RWPE1 (cell line): ENCODE data around the gene MEGF11.

ENCODE experiments used
- CTCF ChIA-PET: fragments of 350-600 bp; sonication (Branson Sonifier 250); formaldehyde crosslinking; extraction: SDS; loops from one replicate; lab custom pipeline; 2021; lab: Yijun Ruan, JAX
- POLR2A ChIA-PET: fragments of 400-600 bp; formaldehyde crosslinking; extraction: SDS; loops from one replicate; lab custom pipeline; 2020; ENCODE audit warnings: antibody characterized with exemption; ENCODE audit not compliant: low non-redundant PET; lab: Yijun Ruan, JAX
- DNase-seq: peaks from one replicate; pipeline ENCODE4 v3.0.0; 2012; ENCODE audit warnings: low spot score
- H3K27ac ChIP-seq: fragments of 450-650 bp; 2 replicates; pipeline ENCODE4 v1.5.1; 2017
- TF ChIP-seq, protein P1 (sequence below): fragments of 450-650 bp; conservative IDR thresholded peaks from 2 replicates; pipeline ENCODE4 v1.5.1; 2017; ENCODE audit warnings: low read depth, mild to moderate bottlenecking

MEGF11 gene

DNA sequence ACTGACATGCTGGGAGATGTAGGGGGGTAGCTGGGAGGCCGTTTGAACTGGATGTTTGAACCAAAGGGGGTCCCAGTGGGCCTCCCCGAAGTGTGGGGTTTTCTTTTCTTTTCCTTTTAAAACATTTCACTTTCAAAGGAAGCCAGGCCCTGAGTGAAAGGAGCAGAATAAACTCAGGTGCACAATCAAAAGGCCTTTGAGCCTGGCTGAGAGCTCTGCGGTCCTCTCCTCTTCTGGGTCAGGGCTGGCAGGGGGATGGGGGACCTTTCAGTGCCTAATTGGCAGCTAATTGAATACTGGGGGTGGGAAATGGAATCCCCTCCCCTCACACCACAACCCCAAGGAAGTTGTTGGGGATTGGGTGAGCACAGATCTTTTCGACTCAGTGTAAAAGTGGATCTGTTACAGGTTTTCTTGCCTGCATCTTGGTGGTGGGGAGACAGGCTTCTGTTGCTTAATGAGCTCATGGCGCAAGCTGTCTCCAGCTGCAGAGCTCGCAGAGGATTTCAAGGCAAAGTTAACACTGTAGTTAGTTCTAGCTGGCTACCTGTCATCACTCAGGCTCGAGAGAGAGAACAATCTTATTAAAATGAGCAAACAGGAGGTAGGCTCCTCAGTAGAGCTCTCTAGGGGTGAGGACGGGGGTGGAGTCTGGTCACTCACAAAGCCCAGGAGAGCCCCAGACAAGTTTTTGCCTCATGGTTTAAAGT lies 251.7 kb downstream of the MEGF11 start:
- no peak for DNase-seq
- no peak overlapping the region for H3K27ac ChIP-seq
- POLR2A ChIA-PET: no interaction called here
- CTCF ChIA-PET: interaction anchor here (0.6 kb wide), 1 partner anchor 140 kb away, joined by 3 read pairs; no protein-coding TSS in a partner anchor
- TF ChIP-seq, protein P1, sequence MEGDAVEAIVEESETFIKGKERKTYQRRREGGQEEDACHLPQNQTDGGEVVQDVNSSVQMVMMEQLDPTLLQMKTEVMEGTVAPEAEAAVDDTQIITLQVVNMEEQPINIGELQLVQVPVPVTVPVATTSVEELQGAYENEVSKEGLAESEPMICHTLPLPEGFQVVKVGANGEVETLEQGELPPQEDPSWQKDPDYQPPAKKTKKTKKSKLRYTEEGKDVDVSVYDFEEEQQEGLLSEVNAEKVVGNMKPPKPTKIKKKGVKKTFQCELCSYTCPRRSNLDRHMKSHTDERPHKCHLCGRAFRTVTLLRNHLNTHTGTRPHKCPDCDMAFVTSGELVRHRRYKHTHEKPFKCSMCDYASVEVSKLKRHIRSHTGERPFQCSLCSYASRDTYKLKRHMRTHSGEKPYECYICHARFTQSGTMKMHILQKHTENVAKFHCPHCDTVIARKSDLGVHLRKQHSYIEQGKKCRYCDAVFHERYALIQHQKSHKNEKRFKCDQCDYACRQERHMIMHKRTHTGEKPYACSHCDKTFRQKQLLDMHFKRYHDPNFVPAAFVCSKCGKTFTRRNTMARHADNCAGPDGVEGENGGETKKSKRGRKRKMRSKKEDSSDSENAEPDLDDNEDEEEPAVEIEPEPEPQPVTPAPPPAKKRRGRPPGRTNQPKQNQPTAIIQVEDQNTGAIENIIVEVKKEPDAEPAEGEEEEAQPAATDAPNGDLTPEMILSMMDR: no peak

DNA sequence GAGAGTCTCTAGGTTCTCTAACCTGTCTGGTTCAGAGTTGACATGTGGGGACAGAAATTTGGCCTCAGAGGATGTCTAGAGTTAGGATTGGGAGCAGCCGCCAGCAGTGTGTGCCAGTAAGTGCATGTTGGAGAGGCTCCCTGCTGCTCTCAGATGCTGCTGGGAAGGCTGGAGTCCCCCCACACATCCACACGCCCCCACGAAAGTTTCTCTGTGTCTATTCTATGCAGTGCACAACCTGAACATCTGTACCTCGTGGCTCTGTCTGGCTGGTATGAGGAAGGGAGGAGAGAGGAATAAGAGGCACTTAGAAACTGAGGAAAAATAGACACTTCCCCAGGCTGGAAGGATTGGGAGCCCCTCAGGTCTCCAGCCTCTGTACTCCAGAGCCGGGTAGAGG lies 252.5 kb downstream of the MEGF11 start:
- ChIA-PET CTCF (interaction anchor here (0.6 kb wide), 1 partner anchor 22 kb away, joined by 3 read pairs; no protein-coding TSS in a partner anchor), POLR2A (no interaction called here)
- no peak for DNase-seq
- TF ChIP-seq, protein P1: no peak
- no peak overlapping the region for H3K27ac ChIP-seq

DNA sequence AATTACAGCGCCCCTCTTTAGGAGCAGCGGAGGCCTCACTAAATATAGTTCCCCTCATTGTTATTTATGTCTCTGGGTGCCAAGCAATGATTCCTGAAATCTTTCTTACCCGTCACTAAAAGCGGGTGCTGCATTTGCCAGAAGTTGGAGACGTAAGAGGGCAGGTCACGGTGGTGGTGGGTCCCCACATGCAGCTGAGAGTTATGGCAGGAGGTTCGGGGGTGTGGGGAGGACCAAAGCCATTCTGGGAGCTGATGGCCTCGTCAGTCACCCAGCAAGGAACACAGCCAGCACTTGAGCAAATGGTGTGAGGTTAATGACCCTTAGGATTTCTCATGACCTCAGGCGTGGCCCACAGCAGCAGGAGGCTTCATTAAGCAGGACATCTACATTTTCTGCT lies 255.1 kb downstream of the MEGF11 start:
- no peak overlapping the region for H3K27ac ChIP-seq
- TF ChIP-seq, protein P1: no peak
- DNase-seq: no peak
- ChIA-PET POLR2A (no interaction called here), CTCF (interaction anchor here (0.6 kb wide), 1 partner anchor 359 kb away, joined by 4 read pairs; no protein-coding TSS in a partner anchor)

DNA sequence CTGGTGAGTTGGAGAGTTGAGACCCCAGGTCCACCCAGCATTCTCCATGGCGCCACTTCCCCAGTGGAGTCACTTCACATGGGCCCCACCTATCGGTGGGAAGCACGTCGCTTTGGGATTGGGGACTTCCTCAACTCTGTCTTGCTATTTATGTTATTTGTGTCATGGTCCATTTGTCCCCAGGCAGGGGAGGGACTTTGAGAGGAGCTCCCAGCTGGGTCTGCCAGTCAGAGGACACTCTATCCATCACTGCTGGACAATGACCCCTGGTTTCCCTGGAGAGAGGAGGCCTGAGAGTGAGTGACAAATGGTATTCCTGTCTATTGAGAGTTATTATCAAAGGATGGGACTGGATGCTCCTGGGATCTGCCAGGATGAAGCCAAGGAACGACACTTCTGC lies 256.6 kb downstream of the MEGF11 start:
- H3K27ac ChIP-seq: no peak overlapping the region
- TF ChIP-seq, protein P1: no peak
- no peak for DNase-seq
- POLR2A ChIA-PET: no interaction called here
- CTCF ChIA-PET: no interaction called here

DNA sequence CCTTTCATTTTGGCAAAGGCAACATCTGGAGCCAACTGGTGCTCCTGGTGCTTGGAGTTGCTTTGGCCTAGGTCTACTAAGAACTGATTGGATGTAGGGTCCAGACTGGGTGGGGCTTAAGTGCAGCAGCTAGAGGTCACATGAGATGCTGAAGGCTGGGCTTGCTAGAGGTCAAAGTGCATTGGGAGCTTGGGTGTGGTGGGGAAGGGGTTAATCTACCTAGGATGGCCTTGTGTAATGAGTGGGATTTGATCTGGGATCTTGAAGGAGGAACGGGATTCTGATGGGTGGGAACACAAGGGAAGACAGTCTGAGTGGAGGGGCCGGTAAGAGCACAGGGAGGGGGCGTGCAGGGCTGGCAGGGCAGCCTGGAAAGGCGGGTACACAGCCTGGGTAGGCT lies 258.7 kb downstream of the MEGF11 start:
- CTCF ChIA-PET: no interaction called here
- no peak for DNase-seq
- TF ChIP-seq, protein P1: no peak
- POLR2A ChIA-PET: no interaction called here
- no peak overlapping the region for H3K27ac ChIP-seq

DNA sequence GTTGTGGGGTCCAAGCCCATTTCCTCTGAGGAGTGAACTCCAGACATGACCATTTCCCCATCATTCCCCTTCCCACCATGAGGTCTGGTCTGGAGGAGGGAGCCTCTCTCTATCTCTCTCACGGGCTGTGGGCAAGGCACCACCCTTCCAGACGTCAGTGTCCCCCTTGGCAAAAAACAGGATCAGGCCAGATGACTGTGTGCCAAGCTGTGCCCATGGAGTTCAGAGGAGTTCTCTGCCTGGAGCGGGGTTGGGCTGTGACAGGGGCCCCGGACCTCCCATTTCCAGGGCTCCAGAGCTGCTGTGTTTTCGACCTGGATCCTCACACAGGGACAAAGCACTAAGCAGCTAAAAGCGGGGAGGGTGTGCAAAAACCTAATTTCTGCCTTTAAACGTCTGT lies 259.8 kb downstream of the MEGF11 start:
- CTCF ChIA-PET: no interaction called here
- DNase-seq: no peak
- POLR2A ChIA-PET: interaction anchor here (0.6 kb wide), 1 partner anchor 124 kb away, joined by 3 read pairs; the partner anchor contains the start of gene RAB11A
- H3K27ac ChIP-seq: no peak overlapping the region
- TF ChIP-seq, protein P1: no peak
